ENCODE measurements around the gene RPRD1B. TPM values are rescaled to one million over a fixed set of nuclear protein-coding genes. Genes with fewer than 3 reads are reported as not detected.

Gene RPRD1B
- polyA plus RNA-seq, 2 of the 4 experiments (the other 2 are of a cell fraction): 16.4 to 28.4 TPM

DNA sequence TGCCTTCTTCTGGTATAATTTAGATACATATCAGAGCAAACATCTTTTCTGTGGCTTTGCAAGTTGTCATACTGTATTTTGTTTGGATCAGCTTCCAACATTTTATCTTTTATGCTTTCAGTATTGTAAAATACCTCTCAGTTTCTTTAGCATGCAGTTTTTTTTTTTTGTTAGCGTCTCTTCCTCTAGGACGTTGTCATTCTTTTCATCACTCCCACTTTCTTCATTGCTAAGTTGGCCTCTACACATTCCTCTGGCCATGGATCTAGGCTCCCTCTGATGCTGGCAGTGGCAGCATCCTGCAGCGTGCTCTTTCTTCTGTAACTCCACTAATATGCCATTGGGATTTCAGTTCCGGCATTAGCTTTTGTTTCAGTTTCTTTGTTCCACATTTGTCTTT lies 21.7 kb downstream of the RPRD1B start:
- Histone ChIP-seq H3K4me3 (no peak overlapping the region), H3K27ac (no peak overlapping the region), H3K9me3 (no peaks in the 10 kb centered on the region), H3K4me1 (peaks cover 26% of the 10 kb centered on the region), H3K4me2 (no peak overlapping the region)
- no peak for TF ChIP-seq RAD21 (conservative IDR thresholded peaks at IDR 0.05 in 1 of 2, IDR thresholded peaks at IDR 0.05 in 1 of 2)
- no peak for TF ChIP-seq MAFK (IDR thresholded peaks at IDR 0.05; ENCODE audit: partially characterized antibody)
- TF ChIP-seq, protein P1, sequence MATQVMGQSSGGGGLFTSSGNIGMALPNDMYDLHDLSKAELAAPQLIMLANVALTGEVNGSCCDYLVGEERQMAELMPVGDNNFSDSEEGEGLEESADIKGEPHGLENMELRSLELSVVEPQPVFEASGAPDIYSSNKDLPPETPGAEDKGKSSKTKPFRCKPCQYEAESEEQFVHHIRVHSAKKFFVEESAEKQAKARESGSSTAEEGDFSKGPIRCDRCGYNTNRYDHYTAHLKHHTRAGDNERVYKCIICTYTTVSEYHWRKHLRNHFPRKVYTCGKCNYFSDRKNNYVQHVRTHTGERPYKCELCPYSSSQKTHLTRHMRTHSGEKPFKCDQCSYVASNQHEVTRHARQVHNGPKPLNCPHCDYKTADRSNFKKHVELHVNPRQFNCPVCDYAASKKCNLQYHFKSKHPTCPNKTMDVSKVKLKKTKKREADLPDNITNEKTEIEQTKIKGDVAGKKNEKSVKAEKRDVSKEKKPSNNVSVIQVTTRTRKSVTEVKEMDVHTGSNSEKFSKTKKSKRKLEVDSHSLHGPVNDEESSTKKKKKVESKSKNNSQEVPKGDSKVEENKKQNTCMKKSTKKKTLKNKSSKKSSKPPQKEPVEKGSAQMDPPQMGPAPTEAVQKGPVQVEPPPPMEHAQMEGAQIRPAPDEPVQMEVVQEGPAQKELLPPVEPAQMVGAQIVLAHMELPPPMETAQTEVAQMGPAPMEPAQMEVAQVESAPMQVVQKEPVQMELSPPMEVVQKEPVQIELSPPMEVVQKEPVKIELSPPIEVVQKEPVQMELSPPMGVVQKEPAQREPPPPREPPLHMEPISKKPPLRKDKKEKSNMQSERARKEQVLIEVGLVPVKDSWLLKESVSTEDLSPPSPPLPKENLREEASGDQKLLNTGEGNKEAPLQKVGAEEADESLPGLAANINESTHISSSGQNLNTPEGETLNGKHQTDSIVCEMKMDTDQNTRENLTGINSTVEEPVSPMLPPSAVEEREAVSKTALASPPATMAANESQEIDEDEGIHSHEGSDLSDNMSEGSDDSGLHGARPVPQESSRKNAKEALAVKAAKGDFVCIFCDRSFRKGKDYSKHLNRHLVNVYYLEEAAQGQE (IDR thresholded peaks at IDR 0.05): no peak
- TF ChIP-seq EHMT2 (IDR thresholded peaks at IDR 0.05; ENCODE audit: low read depth): no peak
- TF ChIP-seq SREBF2 (IDR thresholded peaks at IDR 0.05): no peak
- no peak for TF ChIP-seq CEBPB (IDR thresholded peaks at IDR 0.05)
- no peak for TF ChIP-seq FOSL2 (IDR thresholded peaks at IDR 0.05)
- no peak for TF ChIP-seq FOSL2 (CRISPR knock-in tag; IDR thresholded peaks at IDR 0.05)
- no peak for TF ChIP-seq CTCF (IDR thresholded peaks at IDR 0.05)
- TF ChIP-seq HDAC2 (IDR thresholded peaks at IDR 0.05): no peak
- TF ChIP-seq EHF (CRISPR knock-in tag; IDR thresholded peaks at IDR 0.05): no peak
- TF ChIP-seq RCOR1 (IDR thresholded peaks at IDR 0.05; ENCODE audit: low read depth, low read length): no peak
- no peak for TF ChIP-seq ZC3H11A (IDR thresholded peaks at IDR 0.05)
- no peak for TF ChIP-seq RNF2 (IDR thresholded peaks at IDR 0.05; ENCODE audit: borderline replicate concordance, low read depth)
- no peak for TF ChIP-seq HMGXB4 (CRISPR knock-in tag; IDR thresholded peaks at IDR 0.05; ENCODE audit: borderline replicate concordance)
- no peak for TF ChIP-seq POLR2AphosphoS2 (conservative IDR thresholded peaks at IDR 0.05; ENCODE audit: low read length)
- no peak for TF ChIP-seq BHLHE40 (IDR thresholded peaks at IDR 0.05; ENCODE audit: low read depth, low read length)
- no peak for TF ChIP-seq JUNB (IDR thresholded peaks at IDR 0.05)
- 82% methylated on average over 4 of the region's 4 CpGs for WGBS (ENCODE audit: missing lambda C conversion rate)
- ATAC-seq (no peak), FAIRE-seq (no peak), DNase-seq (ENCODE audit: low read depth in 1 of 2, low spot score in 1 of 2) (no peak)
- CTCF ChIA-PET: interaction anchor here (0.6 to 12.7 kb wide), 9 partner anchors 9 to 165 kb away, joined by 3 to 356 read pairs (median 6); partner anchors contain the start of genes TGM2 and VSTM2L
- POLR2A ChIA-PET: no interaction called here

GRCh38 chr20:38055848-38056247 lies 22.3 kb downstream of the RPRD1B start:
- H3K27ac ChIP-seq: no peak overlapping the region
- no peak for FAIRE-seq
- no peak for ATAC-seq
- TF ChIP-seq ATOH8 (CRISPR knock-in tag; IDR thresholded peaks at IDR 0.05; ENCODE audit: low read depth) (no peak), ESRRA (IDR thresholded peaks at IDR 0.05; ENCODE audit: borderline replicate concordance, low read length) (no peak), FOSB (CRISPR knock-in tag; IDR thresholded peaks at IDR 0.05) (no peak), FOXS1 (CRISPR knock-in tag; IDR thresholded peaks at IDR 0.05) (no peak), KDM1A (IDR thresholded peaks at IDR 0.05; ENCODE audit: low read depth) (no peak), JUN (IDR thresholded peaks at IDR 0.05) (no peak)
- ChIA-PET CTCF (interaction anchor here (1.5 to 12.7 kb wide), 10 partner anchors 13 to 235 kb away, joined by 4 to 356 read pairs (median 12); partner anchors contain the start of genes TGM2 and VSTM2L), POLR2A (no interaction called here)
- 93% methylated on average over 6 of the region's 6 CpGs for WGBS (ENCODE audit: missing lambda C conversion rate)
- no peak overlapping the region for H3K4me2 ChIP-seq
- no peaks in the 10 kb centered on the region for H3K9me3 ChIP-seq
- no peak for DNase-seq (ENCODE audit: low read depth in 1 of 2, low spot score in 1 of 2)
- peaks cover 26% of the 10 kb centered on the region for H3K4me1 ChIP-seq
- H3K4me3 ChIP-seq: no peak overlapping the region

Data from A549 (cell line).